ENCODE results near the gene ANKRD55.

GRCh38 chr5:56244627-56245026 lies 11.5 kb upstream of the ANKRD55 start:
- TF ChIP-seq CTCF (conservative IDR thresholded peaks at IDR 0.05; ENCODE audit: low read length) (no peak), EZH2phosphoT487 (IDR thresholded peaks at IDR 0.05; ENCODE audit: borderline replicate concordance, low read depth, low read length) (no peak)
